ENCODE results near the gene KCNN1. TPM values are rescaled to one million over a fixed set of nuclear protein-coding genes. Genes with fewer than 3 reads are reported as not detected.

The KCNN1 gene
- total and polyA plus RNA-seq, 9 of the 15 experiments (the other 6 are each of a cell fraction or from before 2014, with no cell fraction given), result 0.01 to 6.2 (median 0.72) TPM

DNA sequence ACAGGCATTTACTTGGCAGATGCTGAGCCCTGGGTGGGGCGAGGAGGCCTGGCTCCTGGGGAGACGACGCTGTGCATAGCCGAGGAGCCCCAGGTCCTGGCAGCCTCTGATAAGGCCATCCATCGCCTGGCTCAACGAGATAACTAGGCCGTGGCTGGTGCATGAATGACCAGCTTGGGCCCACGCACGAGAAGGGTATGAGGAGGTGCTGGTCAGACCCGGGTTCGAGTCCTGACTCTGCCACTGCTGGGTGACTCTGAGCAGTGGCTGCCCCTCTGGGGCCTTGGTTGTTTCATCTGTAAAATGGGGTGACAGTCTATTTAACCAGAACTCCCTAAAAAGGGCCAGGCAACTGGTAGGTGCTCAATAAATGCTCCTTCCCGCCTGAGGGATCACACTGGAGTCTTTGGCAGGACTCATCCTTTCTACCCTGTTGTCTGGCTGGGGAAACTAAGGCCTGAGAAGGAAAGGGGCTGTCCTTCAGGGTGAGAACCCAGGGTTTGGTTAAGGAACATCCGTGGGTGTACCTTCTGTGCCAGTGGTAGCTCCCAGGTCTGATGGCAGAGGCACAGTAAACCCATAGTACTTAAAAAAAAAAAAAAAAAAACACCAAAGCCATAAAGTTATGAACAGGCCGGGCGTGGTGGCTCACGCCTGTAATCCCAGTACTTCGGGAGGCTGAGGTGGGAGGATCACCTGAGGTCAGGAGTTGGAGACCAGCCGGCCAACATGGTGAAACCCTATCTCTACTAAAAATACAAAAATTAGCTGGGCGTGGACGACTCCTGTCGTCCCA lies 33.0 kb downstream of the KCNN1 start (continued):
- TF ChIP-seq RFX1 (IDR thresholded peaks at IDR 0.05) (no peak), SRSF9 (IDR thresholded peaks at IDR 0.05; ENCODE audit: borderline replicate concordance, low read depth, low read length) (no peak), MCM5 (IDR thresholded peaks at IDR 0.05; ENCODE audit: low read depth) (no peak), ZNF583 (CRISPR knock-in tag; IDR thresholded peaks at IDR 0.05) (0 out of 2 replicates have a peak, but pooled peaks have one; percentile 47), PATZ1 (CRISPR knock-in tag; IDR thresholded peaks at IDR 0.05; ENCODE audit: borderline replicate concordance) (no peak), ZNF592 (IDR thresholded peaks at IDR 0.05) (peak; percentile 73), ATF7 (IDR thresholded peaks at IDR 0.05) (peak; percentile 45; the same call in 1 of the 2 replicates), ZNF24 (IDR thresholded peaks at IDR 0.05) (peak; percentile 73), ZNF134 (CRISPR knock-in tag; conservative IDR thresholded peaks at IDR 0.05) (no peak), TBP (optimal IDR thresholded peaks at IDR 0.05; ENCODE audit: low read depth, low read length) (no peak), ARHGAP35 (IDR thresholded peaks at IDR 0.05; ENCODE audit: partially characterized antibody) (no peak), SAP30 (IDR thresholded peaks at IDR 0.05; ENCODE audit: borderline replicate concordance, insufficient read depth, low read depth, low read length, poor library complexity, severe bottlenecking) (no peak), RB1 (IDR thresholded peaks at IDR 0.05; ENCODE audit: low read depth) (peak; percentile 50; the same call in 1 of the 2 replicates)
- TF ChIP-seq, protein P1, sequence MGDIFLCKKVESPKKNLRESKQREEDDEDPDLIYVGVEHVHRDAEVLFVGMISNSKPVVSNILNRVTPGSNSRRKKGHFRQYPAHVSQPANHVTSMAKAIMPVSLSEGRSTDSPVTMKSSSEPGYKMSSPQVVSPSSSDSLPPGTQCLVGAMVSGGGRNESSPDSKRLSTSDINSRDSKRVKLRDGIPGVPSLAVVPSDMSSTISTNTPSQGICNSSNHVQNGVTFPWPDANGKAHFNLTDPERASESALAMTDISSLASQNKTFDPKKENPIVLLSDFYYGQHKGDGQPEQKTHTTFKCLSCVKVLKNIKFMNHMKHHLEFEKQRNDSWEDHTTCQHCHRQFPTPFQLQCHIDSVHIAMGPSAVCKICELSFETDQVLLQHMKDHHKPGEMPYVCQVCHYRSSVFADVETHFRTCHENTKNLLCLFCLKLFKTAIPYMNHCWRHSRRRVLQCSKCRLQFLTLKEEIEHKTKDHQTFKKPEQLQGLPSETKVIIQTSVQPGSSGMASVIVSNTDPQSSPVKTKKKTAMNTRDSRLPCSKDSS (IDR thresholded peaks at IDR 0.05; ENCODE audit: low read depth, partially characterized antibody), result no peak
- TF ChIP-seq, protein P2, sequence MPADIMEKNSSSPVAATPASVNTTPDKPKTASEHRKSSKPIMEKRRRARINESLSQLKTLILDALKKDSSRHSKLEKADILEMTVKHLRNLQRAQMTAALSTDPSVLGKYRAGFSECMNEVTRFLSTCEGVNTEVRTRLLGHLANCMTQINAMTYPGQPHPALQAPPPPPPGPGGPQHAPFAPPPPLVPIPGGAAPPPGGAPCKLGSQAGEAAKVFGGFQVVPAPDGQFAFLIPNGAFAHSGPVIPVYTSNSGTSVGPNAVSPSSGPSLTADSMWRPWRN (IDR thresholded peaks at IDR 0.05; ENCODE audit: low read depth), result no peak

Measured in K562 (cell line).